ENCODE results near the gene POLR1A. TPM values are rescaled to one million over a fixed set of nuclear protein-coding genes. Genes with fewer than 3 reads are reported as not detected.

Gene POLR1A
- total and polyA plus RNA-seq, 10 donors: 1.8 to 39.0 (median 20.1) TPM

GRCh38 chr2:86075886-86076285, 29.8 kb downstream of the POLR1A start:
- 97 to 99% (median 98%) methylated on average over 5 of the region's 5 CpGs for WGBS, 5 donors
- intact Hi-C loops (cut with DNase I; ENCODE audit: low total_unique reads): loop anchor here (5.0 to 10.0 kb wide), 2 partner anchors 189 to 351 kb away; partner anchors contain the start of gene ST3GAL5
- no peak for DNase-seq
- Histone ChIP-seq H3K36me3 (peaks cover 0 to 72% (median 12%) of the 10 kb centered on the region in 6 donors), H3K9me3 (no peaks in the 10 kb centered on the region), H3K27me3 (replicated peaks in 1 of 7) (no peaks in the 10 kb centered on the region), H3K4me3 (no peak overlapping the region), H3K27ac (no peak overlapping the region), H3K4me1 (peaks cover 28 to 74% (median 58%) of the 10 kb centered on the region in 6 donors)
- TF ChIP-seq POLR2A (IDR thresholded peaks at IDR 0.05) (no peak), CTCF (IDR thresholded peaks at IDR 0.05 in 8 of 11, conservative IDR thresholded peaks at IDR 0.05 in 3 of 11) (no peak)

- no peak for DNase-seq
- no peaks in the 10 kb centered on the region for H3K9me3 ChIP-seq
- peaks cover 2 to 77% (median 18%) of the 10 kb centered on the region in 6 donors for H3K36me3 ChIP-seq
- intact Hi-C loops (cut with DNase I; ENCODE audit: low total_unique reads): loop anchor here (5.0 to 10.0 kb wide), 2 partner anchors 188 to 350 kb away; partner anchors contain the start of gene ST3GAL5
- TF ChIP-seq POLR2A (IDR thresholded peaks at IDR 0.05) (no peak), POLR2AphosphoS5 (IDR thresholded peaks at IDR 0.05) (no peak), CTCF (IDR thresholded peaks at IDR 0.05 in 8 of 11, conservative IDR thresholded peaks at IDR 0.05 in 3 of 11) (no peak)
- no peak overlapping the region for H3K27ac ChIP-seq
- no peaks in the 10 kb centered on the region for H3K27me3 ChIP-seq (replicated peaks in 1 of 7)
- H3K4me3 ChIP-seq: no peak overlapping the region
- 95 to 99% (median 96%) methylated on average over 9 to 15 of the region's 15 CpGs for WGBS, 5 donors
- H3K4me1 ChIP-seq: peaks cover 19 to 64% (median 47%) of the 10 kb centered on the region in 6 donors
Measured at GRCh38 chr2:86074811-86075210, 30.9 kb downstream of the POLR1A start.

GRCh38 chr2:86074256-86074655, 31.4 kb downstream of the POLR1A start:
- H3K27ac ChIP-seq: no peak overlapping the region
- H3K4me3 ChIP-seq: no peak overlapping the region
- no peak for DNase-seq
- 92 to 98% (median 97%) methylated on average over 3 of the region's 3 CpGs for WGBS, 5 donors
- intact Hi-C loops (cut with DNase I; ENCODE audit: low total_unique reads): loop anchor here (10.0 kb wide), 1 partner anchor 349 kb away; no protein-coding TSS in a partner anchor
- peaks cover 5 to 79% (median 23%) of the 10 kb centered on the region in 6 donors for H3K36me3 ChIP-seq
- H3K9me3 ChIP-seq: no peaks in the 10 kb centered on the region
- TF ChIP-seq POLR2A (IDR thresholded peaks at IDR 0.05): no peak
- TF ChIP-seq POLR2AphosphoS5 (IDR thresholded peaks at IDR 0.05): no peak
- TF ChIP-seq CTCF (IDR thresholded peaks at IDR 0.05 in 8 of 11, conservative IDR thresholded peaks at IDR 0.05 in 3 of 11): no peak
- H3K4me1 ChIP-seq: peaks cover 13 to 63% (median 42%) of the 10 kb centered on the region in 6 donors
- H3K27me3 ChIP-seq (replicated peaks in 1 of 7): no peaks in the 10 kb centered on the region

- no peaks in the 10 kb centered on the region for H3K27me3 ChIP-seq (replicated peaks in 1 of 7)
- H3K36me3 ChIP-seq: peaks cover 5 to 82% (median 31%) of the 10 kb centered on the region in 6 donors
- H3K9me3 ChIP-seq: no peaks in the 10 kb centered on the region
- 78 to 100% (median 80%) methylated on average over 1 of the region's 1 CpG for WGBS, 5 donors
- DNase-seq: no peak
- H3K27ac ChIP-seq: peak overlapping the region in 7 of 8 donors; percentile 39 to 83 (median 76)
- no peak overlapping the region for H3K4me3 ChIP-seq
- TF ChIP-seq POLR2AphosphoS5 (IDR thresholded peaks at IDR 0.05) (no peak), CTCF (IDR thresholded peaks at IDR 0.05 in 8 of 11, conservative IDR thresholded peaks at IDR 0.05 in 3 of 11) (no peak), POLR2A (IDR thresholded peaks at IDR 0.05) (no peak)
- intact Hi-C loops (cut with DNase I; ENCODE audit: low total_unique reads): loop anchor here (10.0 kb wide), 1 partner anchor 348 kb away; no protein-coding TSS in a partner anchor
- peaks cover 8 to 63% (median 41%) of the 10 kb centered on the region in 6 donors for H3K4me1 ChIP-seq
Measured at GRCh38 chr2:86073225-86073624, 32.5 kb downstream of the POLR1A start.
